GDM1 (cell line): ENCODE measurements around the gene KIF13A.
"Not testable (repeated sequence)": the region's sequence is repeated elsewhere in the genome, so short reads cannot be mapped to it uniquely, and the experiment has no call there.

ENCODE experiments used
- DNase-seq: peaks from one replicate; lab custom pipeline; 2025; lab: John Stamatoyannopoulos, UW

The KIF13A gene

GRCh38 chr6:17987447-17987696 is at the start of gene KIF13A:
KIF13A (minus strand) TSS chr6:17987635; CDS start chr6:17987463, 172 bp downstream.
- no peak for DNase-seq

DNA sequence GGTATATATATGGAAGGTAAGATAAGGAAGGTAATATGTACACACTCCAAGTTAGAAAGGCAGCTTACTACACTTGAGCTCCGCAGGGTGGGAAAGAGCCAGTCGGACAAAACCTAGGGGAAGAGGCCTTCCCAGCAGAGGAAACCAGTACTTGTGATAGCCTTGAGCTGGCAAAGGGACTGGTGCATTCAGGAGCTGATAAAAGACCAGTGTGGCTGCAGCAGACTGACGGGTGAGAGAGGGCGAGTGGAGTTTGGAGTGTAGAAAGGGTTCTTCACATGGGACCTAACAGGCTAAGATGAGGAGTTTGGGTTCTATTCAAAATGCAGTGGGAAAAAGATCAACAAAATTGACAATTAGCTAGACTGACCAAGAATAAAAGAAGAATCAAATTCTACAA is 49.3 kb upstream of the KIF13A start:
- DNase-seq = no peak

- no peak for DNase-seq
Observed at GRCh38 chr6:18035330-18035854, 48.0 kb upstream of the KIF13A start.

- DNase-seq = no peak
Observed at GRCh38 chr6:18034798-18035202, 47.4 kb upstream of the KIF13A start.

DNA sequence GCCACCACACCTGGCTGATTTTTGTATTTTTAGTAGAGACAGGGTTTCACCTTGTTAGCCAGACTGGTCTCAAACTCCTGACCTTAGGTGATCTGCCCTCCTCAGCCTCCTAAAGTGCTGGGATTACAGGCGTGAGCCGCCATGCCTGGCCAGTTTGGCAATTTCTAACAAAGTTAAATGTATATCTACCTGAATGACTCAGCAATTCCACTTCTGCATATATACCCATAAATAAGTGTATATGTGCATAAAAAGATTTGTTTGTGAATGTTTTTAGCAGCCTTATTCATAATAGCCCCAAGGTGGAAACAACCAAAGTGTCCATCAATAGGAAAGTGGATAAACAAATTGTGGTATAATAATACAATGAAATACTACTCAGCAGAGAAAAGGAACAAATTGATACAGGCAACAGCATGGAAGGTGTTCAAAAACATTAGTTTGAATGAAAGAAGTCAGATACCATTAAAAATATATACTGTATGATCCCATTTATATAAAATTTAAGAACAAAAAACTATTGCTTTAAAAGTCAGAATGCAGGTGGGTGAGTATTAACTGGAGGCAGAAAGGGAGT is 44.3 kb upstream of the KIF13A start:
- no peak for DNase-seq

- DNase-seq = no peak
Observed at GRCh38 chr6:18031189-18031588, 43.8 kb upstream of the KIF13A start.

GRCh38 chr6:18028332-18028731 is 40.9 kb upstream of the KIF13A start:
- DNase-seq = no peak

- no peak for DNase-seq
Observed at GRCh38 chr6:18025596-18025995, 38.2 kb upstream of the KIF13A start.

GRCh38 chr6:18024876-18025275 is 37.4 kb upstream of the KIF13A start:
- DNase-seq = no peak

DNA sequence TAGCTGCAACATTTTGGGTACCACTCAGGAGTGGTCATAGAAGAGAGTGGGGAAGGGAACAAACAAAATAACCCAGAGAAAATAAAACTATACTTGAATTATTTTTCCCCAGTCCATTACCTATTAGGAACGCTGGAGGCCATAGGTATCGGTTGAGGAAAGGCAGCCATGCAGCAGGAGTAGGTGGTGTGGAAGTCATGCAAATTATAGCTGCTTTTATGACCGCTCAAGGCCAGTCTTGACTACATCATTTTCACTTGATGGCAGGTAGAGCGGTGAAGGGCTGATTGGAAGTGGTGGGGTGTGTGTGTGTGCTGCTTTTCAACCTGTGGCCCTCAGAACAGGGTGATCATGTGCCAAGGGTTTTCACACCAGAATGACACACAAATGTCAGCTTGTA is 36.5 kb upstream of the KIF13A start:
- DNase-seq = no peak

DNA sequence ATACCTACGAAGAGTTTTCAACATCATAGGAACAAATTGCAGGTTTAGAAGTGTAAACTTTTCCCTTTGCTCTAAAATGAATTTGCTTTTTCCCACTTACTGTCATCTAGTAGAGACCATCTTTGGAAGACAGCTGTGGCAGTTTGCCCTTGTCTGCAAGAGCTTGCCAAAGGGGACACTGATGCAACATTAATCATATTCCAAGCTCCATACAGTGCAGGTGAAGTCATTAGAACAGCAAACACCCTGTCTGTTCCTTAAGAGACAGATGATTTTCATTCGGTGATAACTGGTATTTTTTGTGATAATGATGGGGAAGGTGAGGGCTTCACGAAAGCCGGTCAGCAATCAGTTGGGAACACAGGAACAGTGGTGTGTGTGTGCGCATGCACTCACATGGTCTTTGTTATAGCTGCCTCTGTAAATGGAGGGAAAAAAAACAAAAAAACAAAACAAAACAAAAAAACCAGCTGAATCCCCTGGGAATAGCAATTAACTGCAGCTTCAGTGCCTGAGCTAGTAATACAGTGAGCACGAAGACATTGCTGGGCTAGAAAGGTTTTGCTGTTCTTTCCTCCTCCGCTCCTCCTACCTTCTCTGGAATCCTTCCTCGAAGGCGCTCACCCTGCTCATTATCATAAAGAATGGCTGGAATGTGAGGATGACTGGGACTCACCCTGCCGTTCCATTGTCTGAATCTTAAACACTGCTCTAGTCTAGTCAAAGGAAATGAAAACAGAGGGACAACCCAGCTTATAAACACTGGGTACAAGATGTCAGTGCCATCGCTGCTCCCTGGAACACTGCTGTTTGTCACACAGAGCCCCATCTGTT is 35.2 kb upstream of the KIF13A start:
- no peak for DNase-seq

GRCh38 chr6:18021166-18021850 is 33.9 kb upstream of the KIF13A start:
- no peak for DNase-seq

DNA sequence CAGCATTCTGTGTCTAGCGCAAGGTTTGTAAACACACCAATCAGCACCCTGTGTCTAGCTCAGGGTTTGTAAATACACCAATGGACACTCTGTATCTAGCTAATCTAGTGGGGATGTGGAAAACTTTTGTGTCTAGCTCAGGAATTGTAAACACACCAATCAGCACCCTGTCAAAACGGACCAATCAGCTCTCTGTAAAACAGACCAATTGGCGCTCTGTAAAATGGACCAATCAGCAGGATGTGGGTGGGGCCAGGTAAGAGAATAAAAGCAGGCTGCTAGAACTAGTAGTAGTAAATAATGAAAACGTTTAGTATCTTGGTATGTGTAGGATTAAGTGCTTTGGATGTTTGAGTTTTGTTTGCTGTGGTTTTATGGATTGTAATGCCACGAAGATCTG is 33.1 kb upstream of the KIF13A start:
- DNase-seq = not testable (repeated sequence)

DNA sequence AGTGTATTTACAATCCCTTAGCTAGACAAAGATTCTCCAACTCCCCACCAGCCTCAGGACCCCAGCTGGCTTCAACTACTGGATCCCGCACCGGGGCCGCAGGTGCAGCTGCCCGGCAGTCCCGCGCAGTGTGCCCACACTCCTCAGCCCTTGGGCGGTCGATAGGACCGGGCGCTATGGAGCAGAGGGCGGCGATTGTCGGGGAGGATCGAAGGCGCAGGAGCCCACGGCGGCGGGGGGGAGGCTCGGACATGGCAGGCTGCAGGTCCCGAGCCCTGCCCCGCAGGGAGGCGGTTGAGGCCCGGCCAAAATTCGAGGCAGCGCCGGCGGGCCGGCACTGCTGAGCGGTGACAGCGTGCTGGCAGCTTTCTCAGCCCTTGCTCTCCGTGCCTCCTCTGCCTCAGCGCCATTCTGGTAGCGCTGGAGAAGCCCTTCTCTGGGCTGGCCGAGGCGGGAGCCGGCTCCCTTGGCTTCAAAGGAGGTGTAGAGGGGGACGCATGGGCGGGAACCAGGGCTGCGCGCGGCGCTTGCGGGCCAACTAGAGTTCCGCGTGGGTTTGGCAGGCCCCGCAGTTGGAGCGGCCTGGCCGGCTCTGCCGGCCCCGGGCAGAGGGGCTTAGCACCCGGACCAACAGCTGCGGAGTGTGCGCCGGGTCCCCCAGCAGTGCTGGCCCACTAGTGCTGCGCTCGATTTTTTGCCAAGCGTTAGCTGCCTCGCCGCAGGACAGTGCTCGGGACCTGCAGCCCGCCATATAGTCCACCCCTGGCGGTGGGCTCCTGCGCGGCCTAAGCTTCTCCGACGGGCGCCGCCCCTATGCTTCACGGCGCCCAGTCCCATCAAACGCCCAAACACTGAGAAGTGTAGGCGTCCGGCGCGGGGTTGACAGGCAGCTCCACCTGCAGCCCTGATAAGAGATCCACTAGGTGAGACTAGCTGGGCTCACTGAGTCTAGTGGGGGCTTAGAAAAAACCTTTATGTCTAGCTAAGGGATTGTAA is 32.4 kb upstream of the KIF13A start:
- no peak for DNase-seq

DNA sequence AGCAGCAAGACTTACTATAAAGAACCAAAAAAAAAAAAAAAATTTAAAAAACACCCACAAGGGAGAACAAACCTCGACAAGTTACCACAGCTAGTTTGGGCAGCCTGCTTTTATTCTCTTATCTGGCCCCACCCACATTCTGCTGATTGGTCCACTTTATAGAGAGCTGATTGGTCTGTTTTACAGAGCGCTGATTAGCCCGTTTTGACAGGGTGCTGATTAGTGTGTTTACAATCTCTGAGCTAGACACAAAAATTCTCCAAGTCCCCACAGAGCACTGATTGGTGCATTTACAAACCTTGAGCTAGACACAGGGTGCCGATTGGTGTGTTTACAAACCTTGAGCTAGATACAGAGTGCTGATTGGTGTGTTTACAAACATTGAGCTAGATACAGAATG is 31.7 kb upstream of the KIF13A start:
- DNase-seq = not testable (repeated sequence)

GRCh38 chr6:18016698-18017097 is 29.3 kb upstream of the KIF13A start:
- no peak for DNase-seq

DNA sequence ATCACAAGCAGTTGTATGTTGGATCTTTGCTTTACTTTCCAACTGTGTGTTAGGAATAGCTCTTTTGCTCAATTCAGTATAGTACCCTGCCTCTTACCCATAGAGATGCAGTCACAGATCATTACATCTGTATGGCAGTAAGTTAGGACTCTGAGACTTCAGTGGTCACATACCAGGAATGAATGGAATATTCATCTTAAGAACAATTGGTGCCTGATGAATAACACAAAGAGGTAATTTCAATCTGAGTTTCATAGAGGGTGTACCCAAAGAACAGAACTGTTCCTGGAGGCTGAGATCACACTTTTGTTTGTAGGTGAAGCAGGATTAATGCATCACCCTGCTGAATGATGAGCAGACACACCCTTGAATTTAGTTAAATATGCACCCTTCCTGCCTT is 28.7 kb upstream of the KIF13A start:
- DNase-seq = no peak

DNA sequence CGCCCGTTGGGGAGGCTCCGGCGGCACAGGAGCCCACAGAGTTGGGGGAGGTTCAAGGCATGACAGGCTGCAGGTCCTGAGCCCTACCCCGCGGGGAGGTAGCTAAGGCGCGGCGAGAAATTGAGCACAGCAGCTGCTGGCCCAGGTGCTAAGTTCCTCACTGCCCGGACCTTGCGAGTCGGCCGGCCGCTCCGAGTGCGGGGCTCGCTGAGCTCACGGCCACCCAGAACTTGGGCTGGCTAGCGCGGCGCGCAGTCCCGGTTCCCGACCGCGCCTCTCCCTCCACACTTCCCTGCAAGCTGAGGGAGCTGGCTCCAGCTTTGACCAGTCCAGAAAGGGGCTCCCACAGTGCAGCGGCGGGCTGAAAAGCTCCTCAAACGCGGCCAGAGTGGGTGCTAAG is 23.9 kb upstream of the KIF13A start:
- no peak for DNase-seq

DNA sequence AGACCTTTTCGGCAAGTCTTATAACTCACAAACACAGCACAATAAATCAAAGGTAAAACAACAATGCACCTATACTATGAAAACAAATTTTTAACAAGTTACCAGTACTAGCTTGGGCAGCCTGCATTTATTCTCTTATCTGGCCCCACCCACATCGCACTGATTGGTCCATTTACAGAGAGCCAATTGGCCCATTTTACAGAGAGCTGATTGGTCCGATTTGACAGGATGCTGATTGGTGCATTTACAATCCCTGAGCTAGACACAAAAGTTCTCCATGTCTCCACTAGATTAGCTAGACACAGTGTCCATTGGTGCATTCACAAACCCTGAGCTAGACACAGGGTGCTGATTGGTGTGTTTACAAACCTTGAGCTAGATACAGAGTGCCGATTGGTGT is 23.1 kb upstream of the KIF13A start:
- DNase-seq = not testable (repeated sequence)

- no peak for DNase-seq
Observed at GRCh38 chr6:18004256-18004985, 17.0 kb upstream of the KIF13A start.

- no peak for DNase-seq
Observed at GRCh38 chr6:17999425-17999824, 12.0 kb upstream of the KIF13A start.
